Neural progenitor cell (in vitro differentiated cells): ENCODE results near the gene COCH.

ENCODE experiments used
- CTCF ChIP-seq: fragments of 200-600 bp; sonication (generic); IDR thresholded peaks from 2 replicates; pipeline ENCODE4 v1.5.1; 2017; ENCODE audit warnings: antibody characterized with exemption, mild to moderate bottlenecking
- EZH2 ChIP-seq: fragments of 200-600 bp; sonication (generic); IDR thresholded peaks from 2 replicates; pipeline ENCODE4 v1.6.1; 2017; ENCODE audit warnings: antibody characterized with exemption, mild to moderate bottlenecking, moderate library complexity

- TF ChIP-seq CTCF = no peak
- TF ChIP-seq EZH2 = no peak
Measured at GRCh38 chr14:30868736-30869135, 5.6 kb upstream of the COCH start.
